HepG2 (cell line): ENCODE measurements around the gene RNF114. TPM values are rescaled to one million over a fixed set of nuclear protein-coding genes. Genes with fewer than 3 reads are reported as not detected.

Experiments
- ERF ChIP-seq: IDR thresholded peaks from 2 replicates; pipeline ENCODE4 v1.6.1; 2018; ENCODE audit warnings: missing biosample characterization, missing genetic modification reagents
- HNRNPLL ChIP-seq: fragments of 200-400 bp; formaldehyde crosslinking; IDR thresholded peaks from 2 replicates; pipeline ENCODE4 v1.6.1; 2017; ENCODE audit warnings: mild to moderate bottlenecking, low read depth, low read length; ENCODE audit not compliant: poor library complexity, severe bottlenecking
- IKZF4 ChIP-seq: sonication (generic); formaldehyde crosslinking; IDR thresholded peaks from 2 replicates; pipeline ENCODE4 v1.5.1; 2020; ENCODE audit warnings: borderline replicate concordance, mild to moderate bottlenecking, low read depth, missing genetic modification reagents; ENCODE audit errors: not compliant biosample characterization
- MEIS1 ChIP-seq: sonication (generic); formaldehyde crosslinking; IDR thresholded peaks from 2 replicates; pipeline ENCODE4 v1.9.0; 2021; ENCODE audit warnings: mild to moderate bottlenecking, missing genetic modification reagents, moderate library complexity, borderline replicate concordance
- NFE2 ChIP-seq: sonication (generic); formaldehyde crosslinking; IDR thresholded peaks from 2 replicates; pipeline ENCODE4 v1.4.0; 2020; ENCODE audit warnings: missing genetic modification reagents
- ZFP62 ChIP-seq: sonication (generic); formaldehyde crosslinking; IDR thresholded peaks from 2 replicates; pipeline ENCODE4 v1.4.0; 2020; ENCODE audit warnings: missing genetic modification reagents
- ZNF468 ChIP-seq: sonication (generic); formaldehyde crosslinking; IDR thresholded peaks from 2 replicates; pipeline ENCODE4 v1.8.0; 2022; ENCODE audit warnings: mild to moderate bottlenecking, moderate library complexity, missing genetic modification reagents
- ZNF552 ChIP-seq: sonication (generic); formaldehyde crosslinking; IDR thresholded peaks from 2 replicates; pipeline ENCODE4 v1.9.0; 2022; ENCODE audit warnings: missing genetic modification reagents, mild to moderate bottlenecking, borderline replicate concordance
- ZNF562 ChIP-seq: sonication (generic); formaldehyde crosslinking; IDR thresholded peaks from 2 replicates; pipeline ENCODE4 v1.8.0; 2022; ENCODE audit warnings: missing genetic modification reagents, borderline replicate concordance
- ZNF644 ChIP-seq: IDR thresholded peaks from 2 replicates; pipeline ENCODE4 v1.6.1; 2016; ENCODE audit warnings: low read depth
- polyA plus RNA-seq, 8 experiments: library from polyadenylated mRNA; depleted of rRNA in 3 of 8; stranded (reverse) in 7 of 8; unstranded in 1 of 8; fragments of >200 nt; fragmentation: Illumina TruSeq in 4 of 8; extraction: Trizol in 4 of 8; gene quantifications; 2 replicates each; pipeline versions ENCODE4 v1.2.1 to v1.2.3, GENCODE V29; 2011 to 2016; ENCODE audit warnings: low read depth in 4 of 8, missing spikeins in 1 of 8, mixed read lengths in 1 of 8; ENCODE audit not compliant: insufficient read depth in 1 of 8
- total RNA-seq, 5 experiments: library from RNA; depleted of rRNA; stranded (reverse); fragments of >200 nt; fragmentation: Illumina TruSeq; extraction: Trizol; gene quantifications; 2 replicates each; pipeline ENCODE4 v1.2.3, GENCODE V29; 2016; ENCODE audit warnings: low read depth in 1 of 5
- TF ChIP-seq, protein P1 (sequence below): sonication (generic); formaldehyde crosslinking; IDR thresholded peaks from 2 replicates; pipeline ENCODE4 v1.4.0; 2020; ENCODE audit warnings: missing genetic modification reagents
- TF ChIP-seq, protein P2 (sequence below): sonication (generic); formaldehyde crosslinking; conservative IDR thresholded peaks from 2 replicates; pipeline ENCODE4 v1.8.0; 2022; ENCODE audit warnings: mild to moderate bottlenecking, moderate library complexity, missing genetic modification reagents
- TF ChIP-seq, protein P3 (sequence below): sonication (generic); formaldehyde crosslinking; IDR thresholded peaks from 2 replicates; pipeline ENCODE4 v1.4.0; 2020; ENCODE audit warnings: missing genetic modification reagents
- TF ChIP-seq, protein P4 (sequence below): sonication (generic); formaldehyde crosslinking; IDR thresholded peaks from 2 replicates; pipeline ENCODE4 v1.4.0; 2020; ENCODE audit warnings: mild to moderate bottlenecking, low read depth, missing genetic modification reagents
- TF ChIP-seq, protein P5 (sequence below): sonication (generic); formaldehyde crosslinking; IDR thresholded peaks from 2 replicates; pipeline ENCODE4 v1.5.0; 2020; ENCODE audit warnings: mild to moderate bottlenecking, low read depth, missing genetic modification reagents, borderline replicate concordance
- TF ChIP-seq, protein P6 (sequence below): sonication (generic); formaldehyde crosslinking; IDR thresholded peaks from 2 replicates; pipeline ENCODE4 v1.4.0; 2020; ENCODE audit warnings: missing genetic modification reagents

Gene RNF114
- total and polyA plus RNA-seq, 2 of the 13 experiments (the other 11 are each of a cell fraction or from before 2014, with no cell fraction given): 119 to 126 TPM

DNA sequence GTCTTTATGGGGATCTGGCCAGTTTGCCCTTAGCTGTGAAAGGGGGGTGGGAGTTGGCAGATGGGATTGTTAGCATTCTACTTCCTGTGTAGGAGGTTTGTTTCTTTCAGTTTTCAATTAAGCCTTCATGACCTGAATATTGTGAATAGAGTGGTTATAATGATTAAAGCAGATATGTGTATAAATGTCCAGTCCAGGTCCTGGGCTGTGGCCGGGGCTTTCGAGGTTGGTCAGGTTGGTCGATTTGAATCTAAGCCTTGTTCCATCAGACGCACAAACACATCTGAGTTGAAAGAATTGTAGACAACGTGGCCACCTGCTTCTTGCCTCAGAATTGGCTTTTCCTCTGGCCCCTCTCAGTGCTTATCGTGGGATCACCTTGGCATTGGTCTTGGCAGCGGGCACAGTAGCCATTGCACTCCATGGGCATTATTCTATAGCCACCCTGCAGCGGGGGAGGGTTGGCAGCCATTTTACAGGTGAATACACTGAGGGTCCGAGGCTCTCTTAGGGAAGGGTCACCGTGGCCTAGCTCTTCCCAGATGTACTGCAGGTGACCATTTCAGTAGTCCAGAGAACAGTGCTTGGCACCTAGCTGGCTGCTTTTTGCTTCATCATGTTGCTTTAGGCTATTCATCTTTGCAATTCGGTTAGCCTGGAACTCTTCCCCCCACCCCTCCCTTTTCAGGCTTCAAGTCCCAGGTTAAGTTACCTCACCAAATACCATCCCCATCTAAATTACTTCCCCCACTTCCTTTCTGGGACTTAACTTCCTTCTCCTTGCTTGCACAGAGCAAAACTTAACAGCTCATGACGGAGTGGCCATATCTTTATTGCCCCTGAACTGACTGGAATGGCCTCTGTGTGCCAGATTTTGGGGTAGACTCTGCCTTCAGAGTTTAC, 1.1 kb downstream of the RNF114 start (continued):
- TF ChIP-seq, protein P1, sequence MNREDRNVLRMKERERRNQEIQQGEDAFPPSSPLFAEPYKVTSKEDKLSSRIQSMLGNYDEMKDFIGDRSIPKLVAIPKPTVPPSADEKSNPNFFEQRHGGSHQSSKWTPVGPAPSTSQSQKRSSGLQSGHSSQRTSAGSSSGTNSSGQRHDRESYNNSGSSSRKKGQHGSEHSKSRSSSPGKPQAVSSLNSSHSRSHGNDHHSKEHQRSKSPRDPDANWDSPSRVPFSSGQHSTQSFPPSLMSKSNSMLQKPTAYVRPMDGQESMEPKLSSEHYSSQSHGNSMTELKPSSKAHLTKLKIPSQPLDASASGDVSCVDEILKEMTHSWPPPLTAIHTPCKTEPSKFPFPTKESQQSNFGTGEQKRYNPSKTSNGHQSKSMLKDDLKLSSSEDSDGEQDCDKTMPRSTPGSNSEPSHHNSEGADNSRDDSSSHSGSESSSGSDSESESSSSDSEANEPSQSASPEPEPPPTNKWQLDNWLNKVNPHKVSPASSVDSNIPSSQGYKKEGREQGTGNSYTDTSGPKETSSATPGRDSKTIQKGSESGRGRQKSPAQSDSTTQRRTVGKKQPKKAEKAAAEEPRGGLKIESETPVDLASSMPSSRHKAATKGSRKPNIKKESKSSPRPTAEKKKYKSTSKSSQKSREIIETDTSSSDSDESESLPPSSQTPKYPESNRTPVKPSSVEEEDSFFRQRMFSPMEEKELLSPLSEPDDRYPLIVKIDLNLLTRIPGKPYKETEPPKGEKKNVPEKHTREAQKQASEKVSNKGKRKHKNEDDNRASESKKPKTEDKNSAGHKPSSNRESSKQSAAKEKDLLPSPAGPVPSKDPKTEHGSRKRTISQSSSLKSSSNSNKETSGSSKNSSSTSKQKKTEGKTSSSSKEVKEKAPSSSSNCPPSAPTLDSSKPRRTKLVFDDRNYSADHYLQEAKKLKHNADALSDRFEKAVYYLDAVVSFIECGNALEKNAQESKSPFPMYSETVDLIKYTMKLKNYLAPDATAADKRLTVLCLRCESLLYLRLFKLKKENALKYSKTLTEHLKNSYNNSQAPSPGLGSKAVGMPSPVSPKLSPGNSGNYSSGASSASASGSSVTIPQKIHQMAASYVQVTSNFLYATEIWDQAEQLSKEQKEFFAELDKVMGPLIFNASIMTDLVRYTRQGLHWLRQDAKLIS (CRISPR knock-in tag): no peak
- TF ChIP-seq, protein P2, sequence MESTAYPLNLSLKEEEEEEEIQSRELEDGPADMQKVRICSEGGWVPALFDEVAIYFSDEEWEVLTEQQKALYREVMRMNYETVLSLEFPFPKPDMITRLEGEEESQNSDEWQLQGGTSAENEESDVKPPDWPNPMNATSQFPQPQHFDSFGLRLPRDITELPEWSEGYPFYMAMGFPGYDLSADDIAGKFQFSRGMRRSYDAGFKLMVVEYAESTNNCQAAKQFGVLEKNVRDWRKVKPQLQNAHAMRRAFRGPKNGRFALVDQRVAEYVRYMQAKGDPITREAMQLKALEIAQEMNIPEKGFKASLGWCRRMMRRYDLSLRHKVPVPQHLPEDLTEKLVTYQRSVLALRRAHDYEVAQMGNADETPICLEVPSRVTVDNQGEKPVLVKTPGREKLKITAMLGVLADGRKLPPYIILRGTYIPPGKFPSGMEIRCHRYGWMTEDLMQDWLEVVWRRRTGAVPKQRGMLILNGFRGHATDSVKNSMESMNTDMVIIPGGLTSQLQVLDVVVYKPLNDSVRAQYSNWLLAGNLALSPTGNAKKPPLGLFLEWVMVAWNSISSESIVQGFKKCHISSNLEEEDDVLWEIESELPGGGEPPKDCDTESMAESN (CRISPR knock-in tag): no peak
- TF ChIP-seq, protein P3, sequence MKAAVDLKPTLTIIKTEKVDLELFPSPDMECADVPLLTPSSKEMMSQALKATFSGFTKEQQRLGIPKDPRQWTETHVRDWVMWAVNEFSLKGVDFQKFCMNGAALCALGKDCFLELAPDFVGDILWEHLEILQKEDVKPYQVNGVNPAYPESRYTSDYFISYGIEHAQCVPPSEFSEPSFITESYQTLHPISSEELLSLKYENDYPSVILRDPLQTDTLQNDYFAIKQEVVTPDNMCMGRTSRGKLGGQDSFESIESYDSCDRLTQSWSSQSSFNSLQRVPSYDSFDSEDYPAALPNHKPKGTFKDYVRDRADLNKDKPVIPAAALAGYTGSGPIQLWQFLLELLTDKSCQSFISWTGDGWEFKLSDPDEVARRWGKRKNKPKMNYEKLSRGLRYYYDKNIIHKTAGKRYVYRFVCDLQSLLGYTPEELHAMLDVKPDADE (CRISPR knock-in tag): no peak
- no peak for TF ChIP-seq ZFP62 (CRISPR knock-in tag)
- TF ChIP-seq ZNF644 (CRISPR knock-in tag): no peak
- no peak for TF ChIP-seq IKZF4 (CRISPR knock-in tag)
- TF ChIP-seq ZNF552 (CRISPR knock-in tag): no peak
- no peak for TF ChIP-seq ERF (CRISPR knock-in tag)
- TF ChIP-seq ZNF562: no peak
- no peak for TF ChIP-seq HNRNPLL
- no peak for TF ChIP-seq NFE2 (CRISPR knock-in tag)
- TF ChIP-seq, protein P4, sequence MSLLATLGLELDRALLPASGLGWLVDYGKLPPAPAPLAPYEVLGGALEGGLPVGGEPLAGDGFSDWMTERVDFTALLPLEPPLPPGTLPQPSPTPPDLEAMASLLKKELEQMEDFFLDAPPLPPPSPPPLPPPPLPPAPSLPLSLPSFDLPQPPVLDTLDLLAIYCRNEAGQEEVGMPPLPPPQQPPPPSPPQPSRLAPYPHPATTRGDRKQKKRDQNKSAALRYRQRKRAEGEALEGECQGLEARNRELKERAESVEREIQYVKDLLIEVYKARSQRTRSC: no peak
- TF ChIP-seq, protein P5, sequence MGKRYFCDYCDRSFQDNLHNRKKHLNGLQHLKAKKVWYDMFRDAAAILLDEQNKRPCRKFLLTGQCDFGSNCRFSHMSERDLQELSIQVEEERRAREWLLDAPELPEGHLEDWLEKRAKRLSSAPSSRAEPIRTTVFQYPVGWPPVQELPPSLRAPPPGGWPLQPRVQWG: no peak
- TF ChIP-seq, protein P6, sequence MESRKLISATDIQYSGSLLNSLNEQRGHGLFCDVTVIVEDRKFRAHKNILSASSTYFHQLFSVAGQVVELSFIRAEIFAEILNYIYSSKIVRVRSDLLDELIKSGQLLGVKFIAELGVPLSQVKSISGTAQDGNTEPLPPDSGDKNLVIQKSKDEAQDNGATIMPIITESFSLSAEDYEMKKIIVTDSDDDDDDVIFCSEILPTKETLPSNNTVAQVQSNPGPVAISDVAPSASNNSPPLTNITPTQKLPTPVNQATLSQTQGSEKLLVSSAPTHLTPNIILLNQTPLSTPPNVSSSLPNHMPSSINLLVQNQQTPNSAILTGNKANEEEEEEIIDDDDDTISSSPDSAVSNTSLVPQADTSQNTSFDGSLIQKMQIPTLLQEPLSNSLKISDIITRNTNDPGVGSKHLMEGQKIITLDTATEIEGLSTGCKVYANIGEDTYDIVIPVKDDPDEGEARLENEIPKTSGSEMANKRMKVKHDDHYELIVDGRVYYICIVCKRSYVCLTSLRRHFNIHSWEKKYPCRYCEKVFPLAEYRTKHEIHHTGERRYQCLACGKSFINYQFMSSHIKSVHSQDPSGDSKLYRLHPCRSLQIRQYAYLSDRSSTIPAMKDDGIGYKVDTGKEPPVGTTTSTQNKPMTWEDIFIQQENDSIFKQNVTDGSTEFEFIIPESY (CRISPR knock-in tag): no peak
- TF ChIP-seq ZNF468: no peak
- TF ChIP-seq MEIS1 (CRISPR knock-in tag): no peak
